ENCODE measurements around the gene SLC22A2. TPM values are rescaled to one million over a fixed set of nuclear protein-coding genes. Genes with fewer than 3 reads are reported as not detected.
"Not testable (repeated sequence)": the region's sequence is repeated elsewhere in the genome, so short reads cannot be mapped to it uniquely, and the experiment has no call there.

The SLC22A2 gene
- total RNA-seq: 1.1 TPM

DNA sequence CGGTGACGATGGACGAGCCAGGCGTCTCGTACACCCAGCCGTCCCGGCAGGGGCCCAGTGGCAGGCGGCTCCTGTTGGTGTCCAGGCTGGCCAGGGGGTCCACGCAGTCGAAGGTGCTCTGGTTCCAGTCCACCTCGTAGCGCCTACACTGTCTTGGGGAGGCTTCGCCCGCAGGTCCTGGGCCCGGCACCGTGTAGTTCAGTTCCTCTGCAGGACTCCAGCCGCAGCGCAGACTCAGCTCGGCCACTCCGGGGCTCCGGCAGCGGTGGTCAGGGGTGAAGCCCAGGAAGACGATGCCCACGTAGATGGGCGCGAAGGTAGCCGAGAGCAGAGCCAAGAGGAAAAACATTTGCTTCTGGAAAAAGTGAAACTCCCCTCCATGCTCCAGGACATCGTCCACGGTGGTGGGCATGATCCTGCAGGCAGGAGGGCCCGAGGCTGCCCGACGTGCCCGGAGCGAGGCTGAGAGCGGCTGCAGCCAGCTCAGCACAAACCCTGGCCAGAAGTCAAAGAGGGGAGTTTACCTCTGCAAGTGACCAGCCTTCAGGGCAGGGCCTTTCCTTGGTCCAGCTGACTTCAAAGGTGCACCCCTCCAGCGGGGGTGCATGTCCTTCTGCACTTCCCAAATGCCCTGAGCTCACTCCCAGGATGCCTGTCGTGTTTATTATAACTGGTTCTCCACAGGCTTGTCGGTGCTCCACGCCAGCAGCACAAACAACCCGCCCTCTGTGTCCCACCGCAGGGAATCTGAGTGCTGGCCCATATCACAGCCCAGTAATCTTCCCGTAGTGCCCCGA is at the start of gene SLC22A2:
SLC22A2 (minus strand) TSS at position 476 of the 797 bp plus-strand sequence; CDS start at position 412, 64 bp downstream.
- no peak for DNase-seq

DNA sequence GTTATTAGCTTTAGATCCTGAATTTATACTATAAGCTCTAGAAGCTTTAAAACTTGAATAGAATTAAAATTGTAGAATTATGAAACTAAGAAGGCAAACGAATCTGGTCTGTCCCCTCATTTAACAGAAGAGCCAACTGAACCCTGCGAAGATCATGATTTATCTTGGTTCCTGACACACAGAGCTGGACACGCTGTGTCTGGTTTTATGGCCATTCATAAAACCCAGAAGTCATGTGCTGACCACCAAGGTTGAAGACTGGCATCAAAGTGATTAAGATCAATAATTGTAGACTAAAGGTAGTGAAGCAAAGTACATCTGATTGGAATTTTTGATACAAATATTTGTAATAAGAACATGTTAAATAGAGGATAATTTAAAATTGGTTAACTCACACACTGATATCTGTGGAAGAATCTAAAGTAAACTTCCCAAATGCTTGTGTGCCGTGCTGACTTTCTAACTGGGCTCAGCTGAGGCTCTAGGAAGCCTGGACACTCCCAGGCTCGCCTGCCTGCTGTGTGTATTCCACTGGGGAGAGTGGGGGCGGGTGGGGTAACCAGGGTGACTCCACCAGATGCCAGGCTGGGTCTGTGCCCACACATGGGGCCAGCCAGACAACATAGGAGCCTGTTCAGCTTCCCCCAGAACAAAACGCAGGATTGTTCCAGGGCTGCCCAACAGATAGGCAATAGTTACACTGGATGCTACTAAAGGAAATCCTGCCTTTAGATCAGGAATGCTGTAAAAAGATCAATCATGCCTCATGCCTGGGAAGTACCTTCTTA is 47.5 kb upstream of the SLC22A2 start:
- DNase-seq: peak; percentile 14

- no peak for DNase-seq
These were observed 45.2 kb upstream of the SLC22A2 start for GRCh38 chr6:160303806-160304205.

DNA sequence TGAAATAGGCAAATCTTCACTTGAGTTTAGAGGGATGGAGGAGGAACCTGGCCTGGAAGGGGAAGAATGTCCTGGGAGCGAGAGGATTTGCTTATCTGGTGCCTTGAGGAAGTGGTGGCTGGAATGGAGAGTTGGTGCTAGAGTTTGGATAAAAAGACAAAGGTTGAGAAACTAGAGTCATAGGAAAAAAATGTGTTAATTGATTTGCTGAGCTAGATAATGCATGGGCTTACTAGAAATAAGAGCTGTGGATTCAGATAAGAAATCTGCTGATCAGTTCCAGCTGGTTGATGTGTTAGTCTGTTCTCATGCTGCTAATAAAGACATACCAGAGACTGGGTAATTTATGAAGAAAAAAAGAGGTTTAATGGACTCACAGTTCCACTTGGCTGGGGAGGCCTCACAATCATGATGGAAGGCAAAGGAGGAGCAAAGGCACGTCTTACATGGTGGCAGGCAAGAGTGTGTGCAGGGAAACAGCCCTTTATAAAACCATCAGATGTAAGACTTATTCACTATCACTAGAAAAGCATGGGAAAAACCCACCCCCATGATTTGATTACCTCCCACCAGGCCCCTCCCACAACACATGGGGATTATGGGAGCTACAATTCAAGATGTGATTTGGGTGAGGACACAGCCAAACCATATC is 43.9 kb upstream of the SLC22A2 start:
- DNase-seq: not testable (repeated sequence)

DNA sequence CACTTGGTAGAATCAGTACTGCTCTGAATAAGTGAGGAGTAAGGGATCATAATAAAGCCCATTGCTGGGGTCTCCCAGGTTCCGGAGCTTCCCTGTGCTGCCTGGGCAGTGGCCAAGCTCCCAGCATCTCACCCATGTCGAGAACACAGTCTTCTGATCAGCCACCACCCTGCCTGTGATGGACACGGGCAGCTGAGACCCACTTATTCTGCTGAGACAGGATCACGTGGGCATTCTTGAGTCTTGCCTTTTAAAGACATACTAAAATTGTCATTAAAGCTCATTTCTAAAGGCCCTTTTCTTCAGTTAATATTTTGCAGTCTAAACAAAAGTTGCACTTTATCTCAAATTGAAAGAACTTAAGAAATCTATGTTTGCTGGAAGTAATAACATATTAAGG is 42.7 kb upstream of the SLC22A2 start:
- no peak for DNase-seq

DNA sequence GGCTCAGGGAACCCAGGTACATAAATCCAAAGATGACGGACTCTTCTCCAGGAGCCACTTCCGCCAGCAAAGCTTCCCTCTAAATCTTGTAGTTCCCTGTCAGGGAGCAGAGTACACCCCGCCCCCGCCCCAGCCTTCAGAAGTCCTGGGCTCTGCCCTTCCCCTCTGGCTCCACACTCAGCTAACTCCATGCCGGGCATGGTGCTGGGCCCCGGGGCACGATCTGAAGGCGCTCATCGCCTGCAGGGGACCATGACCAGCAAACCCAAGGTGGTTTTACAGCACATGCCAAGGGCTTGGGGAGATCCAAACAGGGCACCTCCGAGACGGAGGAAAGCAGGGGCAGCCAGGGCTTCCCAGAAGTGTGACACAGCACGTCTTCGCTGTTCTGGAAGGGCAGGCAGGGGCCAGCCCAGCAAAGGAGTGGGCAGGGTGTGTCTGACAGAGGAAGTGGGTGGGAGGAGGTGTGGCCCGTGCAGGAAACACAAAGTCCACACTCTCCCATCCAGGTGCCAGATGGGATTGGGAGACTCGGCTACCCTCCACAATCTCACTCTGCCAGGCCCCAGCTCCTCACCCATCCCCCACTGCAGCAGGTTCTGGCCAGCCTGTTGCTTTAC is 41.6 kb upstream of the SLC22A2 start:
- DNase-seq: no peak

DNA sequence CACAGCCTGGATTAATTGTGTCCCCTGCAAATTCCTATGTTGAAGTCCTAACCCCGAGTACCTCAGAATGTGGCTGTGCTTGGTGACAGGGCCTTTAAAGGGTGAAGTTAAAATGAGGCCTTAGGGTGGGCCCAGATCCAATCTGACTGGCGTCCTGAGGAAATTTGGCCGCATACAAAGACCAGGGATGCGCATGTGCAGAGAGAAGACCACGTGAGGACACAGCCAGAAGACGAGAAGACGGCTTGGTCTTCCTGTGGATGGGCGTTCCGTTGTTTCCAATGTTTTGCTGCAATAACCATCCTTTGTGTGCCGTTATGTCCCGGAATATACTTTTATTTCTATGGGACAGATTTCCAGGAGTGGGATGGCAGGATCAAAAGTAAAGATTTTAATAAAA is 40.9 kb upstream of the SLC22A2 start:
- no peak for DNase-seq

- no peak for DNase-seq
These were observed 39.5 kb upstream of the SLC22A2 start for GRCh38 chr6:160298121-160298520.

DNA sequence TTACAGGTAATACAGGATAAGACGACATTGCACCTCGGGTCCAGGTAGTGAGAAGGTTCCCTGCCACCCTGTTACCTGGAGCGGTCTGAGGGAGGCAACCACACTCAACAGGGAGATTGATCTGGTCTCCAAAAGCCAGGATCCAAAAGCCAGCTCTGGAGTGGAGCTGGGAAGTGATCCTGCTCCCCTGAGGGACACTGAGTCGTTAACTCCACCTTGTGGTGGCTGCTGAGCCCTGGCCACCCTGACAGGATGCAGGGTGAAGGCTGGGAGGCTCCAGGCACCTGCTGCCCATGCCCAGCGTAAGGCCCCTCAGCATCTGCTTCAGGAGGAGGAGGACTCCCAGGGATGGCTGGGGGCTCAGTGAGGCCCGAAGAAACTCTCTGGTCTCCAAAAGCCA is 38.7 kb upstream of the SLC22A2 start:
- no peak for DNase-seq

GRCh38 chr6:160293844-160294243 is 35.2 kb upstream of the SLC22A2 start:
- no peak for DNase-seq

- DNase-seq: no peak
These were observed 27.0 kb upstream of the SLC22A2 start for GRCh38 chr6:160285541-160286105.

- DNase-seq: no peak
These were observed 26.0 kb upstream of the SLC22A2 start for GRCh38 chr6:160284575-160284974.

GRCh38 chr6:160282444-160282843 is 23.8 kb upstream of the SLC22A2 start:
- no peak for DNase-seq

GRCh38 chr6:160279850-160280249 is 21.2 kb upstream of the SLC22A2 start:
- no peak for DNase-seq

GRCh38 chr6:160278786-160279310 is 20.2 kb upstream of the SLC22A2 start:
- no peak for DNase-seq

GRCh38 chr6:160278311-160278710 is 19.7 kb upstream of the SLC22A2 start:
- no peak for DNase-seq

DNA sequence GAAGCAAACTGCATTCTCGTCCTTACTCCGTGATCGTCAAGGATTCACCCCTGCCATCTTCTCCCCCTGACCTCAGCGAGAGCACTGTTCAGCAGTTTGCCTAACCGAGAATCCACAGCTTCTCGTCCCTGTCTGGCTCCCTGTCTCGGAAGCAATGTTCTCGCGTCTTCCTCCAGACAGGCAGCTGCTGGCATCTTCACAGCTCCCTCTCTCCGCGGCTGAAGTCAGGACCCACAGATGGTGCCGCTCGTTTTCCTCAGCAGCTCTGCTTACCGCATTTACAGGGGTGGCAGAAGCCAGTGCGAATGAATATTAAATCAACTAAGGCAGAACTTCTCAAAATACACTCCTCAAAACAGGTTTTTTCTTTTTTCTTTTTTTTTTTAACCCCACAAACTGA is 18.9 kb upstream of the SLC22A2 start:
- DNase-seq: no peak

DNA sequence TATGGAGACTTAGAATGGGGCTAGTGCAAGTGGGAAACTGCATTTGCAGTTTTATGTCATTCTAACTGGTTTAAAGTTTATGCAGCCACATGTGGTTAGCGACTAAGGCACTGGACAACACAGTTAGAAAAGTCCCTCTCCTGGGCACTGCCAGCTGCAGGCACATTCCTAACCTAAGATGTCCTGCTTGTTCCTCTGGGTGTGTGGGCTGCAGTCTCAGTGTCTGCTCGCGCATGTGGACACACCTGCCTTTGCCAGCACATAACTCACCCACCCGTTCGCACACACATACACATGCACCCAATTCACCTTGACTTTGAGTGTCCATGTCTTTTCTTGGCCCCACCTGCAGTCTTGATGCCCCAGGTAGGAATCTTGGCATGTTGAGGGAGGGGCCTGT is 18.5 kb upstream of the SLC22A2 start:
- DNase-seq: no peak

DNA sequence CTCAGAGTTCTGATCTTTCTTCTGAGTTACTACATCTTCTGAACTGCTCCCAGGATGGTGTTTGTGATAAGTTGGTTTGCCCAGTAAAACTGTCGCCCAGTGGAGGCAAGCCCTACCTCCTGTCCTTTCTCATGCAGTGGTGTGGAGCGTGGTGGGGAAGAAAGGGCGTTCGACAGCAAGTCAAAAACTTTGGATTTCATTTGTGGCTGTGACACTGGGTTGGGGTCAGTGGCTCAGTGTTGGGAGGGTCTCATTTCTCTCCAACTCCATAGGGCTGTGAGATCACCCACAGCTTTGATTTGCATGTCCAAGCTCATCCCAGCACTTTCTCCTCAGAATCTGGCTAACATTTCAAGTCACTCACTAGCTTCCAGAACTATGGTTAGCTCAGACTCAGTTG is 17.5 kb upstream of the SLC22A2 start:
- DNase-seq: no peak

GRCh38 chr6:160275511-160276003 is 16.9 kb upstream of the SLC22A2 start:
- no peak for DNase-seq

- no peak for DNase-seq
These were observed 16.4 kb upstream of the SLC22A2 start for GRCh38 chr6:160274871-160275510.
